ENCODE data around the gene COX7A2L.

Gene COX7A2L

DNA sequence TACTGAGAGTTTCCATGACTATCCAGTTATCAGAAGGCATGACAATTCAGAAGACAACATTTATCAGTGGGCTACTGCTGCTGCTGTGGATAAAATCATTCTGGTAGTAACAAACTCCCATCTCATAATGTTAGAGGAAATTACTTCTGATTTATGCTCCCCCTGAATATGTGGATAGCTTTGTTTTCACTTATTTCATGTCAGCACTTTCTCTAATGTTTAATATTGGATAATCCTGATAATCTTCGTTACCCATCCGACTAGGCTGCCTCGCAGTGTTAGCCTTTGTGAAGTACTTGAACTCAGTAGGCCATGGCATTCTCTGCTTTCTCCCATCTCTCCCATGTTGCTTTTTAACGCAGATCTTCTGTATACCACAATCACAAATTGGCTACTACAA lies 28.4 kb downstream of the COX7A2L start:
- no CpG with 5 or more reads among the region's 4 CpGs for WGBS (ENCODE audit: extremely low coverage, insufficient coverage, low lambda C conversion rate)
- Histone ChIP-seq H4K8ac (ENCODE audit: low read depth, low read length) (no peak overlapping the region), H3K18ac (ENCODE audit: low read length) (no peak overlapping the region), H3K36me3 (ENCODE audit: control insufficient read depth, insufficient read depth, low read length) (peaks cover 19% of the 10 kb centered on the region), H2BK15ac (replicated peaks; ENCODE audit: low read depth) (no peak overlapping the region), H3K79me2 (ENCODE audit: control insufficient read depth, insufficient read depth, low read length) (no peaks in the 10 kb centered on the region), H3K4me3 (ENCODE audit: low read length) (no peak overlapping the region), H3K56ac (ENCODE audit: low read length) (no peak overlapping the region), H3K9ac (ENCODE audit: low read length) (no peak overlapping the region), H2BK120ac (ENCODE audit: low read depth, low read length) (no peak overlapping the region), H3K4ac (ENCODE audit: low read depth, low read length) (no peak overlapping the region), H3K4me2 (ENCODE audit: low read length) (no peak overlapping the region), H2AK5ac (ENCODE audit: low read length) (no peak overlapping the region), H3K27me3 (ENCODE audit: insufficient read depth, low read length, poor library complexity) (no peaks in the 10 kb centered on the region), H3K4me1 (ENCODE audit: control insufficient read depth, low read depth, low read length) (no peaks in the 10 kb centered on the region), H4K5ac (ENCODE audit: low read length) (no peak overlapping the region), H3K79me1 (ENCODE audit: low read length) (peaks cover 4% of the 10 kb centered on the region), H3K23ac (ENCODE audit: low read length) (no peak overlapping the region), H2BK5ac (ENCODE audit: low read length) (no peak overlapping the region), H3K27ac (ENCODE audit: low read depth, low read length) (no peak overlapping the region)
- DNase-seq, result no peak

DNA sequence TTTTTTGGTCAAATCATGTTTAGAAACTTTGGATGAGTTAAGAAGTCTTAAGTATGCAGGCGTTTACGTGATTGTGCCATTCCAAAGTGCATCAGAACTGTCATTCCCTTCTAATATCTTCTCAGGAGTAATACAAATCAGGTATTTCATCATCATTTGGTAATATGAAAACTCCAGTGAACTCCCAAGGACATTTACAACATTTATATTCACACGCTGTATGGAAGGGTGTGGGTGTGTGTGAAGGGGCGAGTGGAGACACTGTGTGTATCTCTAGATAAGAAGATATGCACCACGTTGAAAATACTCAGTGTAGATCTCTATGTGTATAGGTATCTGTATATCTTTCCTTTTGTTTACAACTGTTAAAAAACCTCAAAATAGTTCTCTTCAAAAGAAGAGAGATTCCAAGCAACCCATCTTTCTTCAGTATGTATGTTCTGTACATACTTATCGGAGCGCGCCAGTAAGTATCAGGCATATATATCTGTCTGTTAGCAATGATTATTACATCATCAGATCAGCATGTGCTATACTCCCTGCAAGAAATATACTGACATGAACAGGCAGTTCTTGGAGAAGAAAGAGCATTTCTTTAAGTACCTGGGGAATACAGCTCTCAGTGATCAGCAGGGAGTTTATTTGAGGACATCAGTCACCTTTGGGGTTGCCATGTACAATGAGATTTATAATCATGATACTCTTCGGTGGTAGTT lies 29.3 kb downstream of the COX7A2L start:
- H2BK15ac ChIP-seq (replicated peaks; ENCODE audit: low read depth), result no peak overlapping the region
- WGBS (ENCODE audit: extremely low coverage, insufficient coverage, low lambda C conversion rate), result no CpG with 5 or more reads among the region's 9 CpGs

DNA sequence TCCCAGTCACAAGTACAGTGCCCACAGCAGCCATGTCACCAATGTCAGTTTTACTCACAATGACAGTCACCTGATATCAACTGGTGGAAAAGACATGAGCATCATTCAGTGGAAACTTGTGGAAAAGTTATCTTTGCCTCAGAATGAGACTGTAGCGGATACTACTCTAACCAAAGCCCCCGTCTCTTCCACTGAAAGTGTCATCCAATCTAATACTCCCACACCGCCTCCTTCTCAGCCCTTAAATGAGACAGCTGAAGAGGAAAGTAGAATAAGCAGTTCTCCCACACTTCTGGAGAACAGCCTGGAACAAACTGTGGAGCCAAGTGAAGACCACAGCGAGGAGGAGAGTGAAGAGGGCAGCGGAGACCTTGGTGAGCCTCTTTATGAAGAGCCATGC lies 31.3 kb downstream of the COX7A2L start:
- no peak overlapping the region for H2BK5ac ChIP-seq (ENCODE audit: low read length)
- H3K4me3 ChIP-seq (ENCODE audit: low read length), result no peak overlapping the region
- H3K9ac ChIP-seq (ENCODE audit: low read length), result no peak overlapping the region
- H3K27me3 ChIP-seq (ENCODE audit: insufficient read depth, low read length, poor library complexity), result no peaks in the 10 kb centered on the region
- H3K79me2 ChIP-seq (ENCODE audit: control insufficient read depth, insufficient read depth, low read length), result no peaks in the 10 kb centered on the region
- H3K4ac ChIP-seq (ENCODE audit: low read depth, low read length), result no peak overlapping the region
- H3K4me1 ChIP-seq (ENCODE audit: control insufficient read depth, low read depth, low read length), result no peaks in the 10 kb centered on the region
- H4K5ac ChIP-seq (ENCODE audit: low read length), result no peak overlapping the region
- H2BK120ac ChIP-seq (ENCODE audit: low read depth, low read length), result no peak overlapping the region
- no peak overlapping the region for H3K23ac ChIP-seq (ENCODE audit: low read length)
- H3K36me3 ChIP-seq (ENCODE audit: control insufficient read depth, insufficient read depth, low read length), result peaks cover 16% of the 10 kb centered on the region
- H2AK5ac ChIP-seq (ENCODE audit: low read length), result no peak overlapping the region
- no peak overlapping the region for H3K18ac ChIP-seq (ENCODE audit: low read length)
- H2BK15ac ChIP-seq (replicated peaks; ENCODE audit: low read depth), result no peak overlapping the region
- no peak overlapping the region for H3K4me2 ChIP-seq (ENCODE audit: low read length)
- H3K79me1 ChIP-seq (ENCODE audit: low read length), result no peaks in the 10 kb centered on the region
- no CpG with 5 or more reads among the region's 5 CpGs for WGBS (ENCODE audit: extremely low coverage, insufficient coverage, low lambda C conversion rate)
- no peak overlapping the region for H3K27ac ChIP-seq (ENCODE audit: low read depth, low read length)
- H3K56ac ChIP-seq (ENCODE audit: low read length), result no peak overlapping the region
- H4K8ac ChIP-seq (ENCODE audit: low read depth, low read length), result no peak overlapping the region
- DNase-seq, result no peak

More for the DNA sequence above, 29.3 kb downstream of the COX7A2L start:
- no peak overlapping the region for H3K27ac ChIP-seq (ENCODE audit: low read depth, low read length)
- H3K27me3 ChIP-seq (ENCODE audit: insufficient read depth, low read length, poor library complexity), result no peaks in the 10 kb centered on the region
- no peaks in the 10 kb centered on the region for H3K79me2 ChIP-seq (ENCODE audit: control insufficient read depth, insufficient read depth, low read length)
- no peak overlapping the region for H3K4ac ChIP-seq (ENCODE audit: low read depth, low read length)
- H2BK5ac ChIP-seq (ENCODE audit: low read length), result no peak overlapping the region
- H3K36me3 ChIP-seq (ENCODE audit: control insufficient read depth, insufficient read depth, low read length), result peaks cover 19% of the 10 kb centered on the region
- no peak overlapping the region for H2AK5ac ChIP-seq (ENCODE audit: low read length)
- no peak overlapping the region for H4K8ac ChIP-seq (ENCODE audit: low read depth, low read length)
- no peak overlapping the region for H3K18ac ChIP-seq (ENCODE audit: low read length)
- H3K56ac ChIP-seq (ENCODE audit: low read length), result no peak overlapping the region
- no peak overlapping the region for H2BK120ac ChIP-seq (ENCODE audit: low read depth, low read length)
- no peak overlapping the region for H3K23ac ChIP-seq (ENCODE audit: low read length)
- no peak overlapping the region for H3K4me2 ChIP-seq (ENCODE audit: low read length)
- H3K4me1 ChIP-seq (ENCODE audit: control insufficient read depth, low read depth, low read length), result no peaks in the 10 kb centered on the region
- no peak overlapping the region for H3K4me3 ChIP-seq (ENCODE audit: low read length)
- no peak overlapping the region for H4K5ac ChIP-seq (ENCODE audit: low read length)
- no peak overlapping the region for H3K9ac ChIP-seq (ENCODE audit: low read length)
- peaks cover 2% of the 10 kb centered on the region for H3K79me1 ChIP-seq (ENCODE audit: low read length)
- no peak for DNase-seq

DNA sequence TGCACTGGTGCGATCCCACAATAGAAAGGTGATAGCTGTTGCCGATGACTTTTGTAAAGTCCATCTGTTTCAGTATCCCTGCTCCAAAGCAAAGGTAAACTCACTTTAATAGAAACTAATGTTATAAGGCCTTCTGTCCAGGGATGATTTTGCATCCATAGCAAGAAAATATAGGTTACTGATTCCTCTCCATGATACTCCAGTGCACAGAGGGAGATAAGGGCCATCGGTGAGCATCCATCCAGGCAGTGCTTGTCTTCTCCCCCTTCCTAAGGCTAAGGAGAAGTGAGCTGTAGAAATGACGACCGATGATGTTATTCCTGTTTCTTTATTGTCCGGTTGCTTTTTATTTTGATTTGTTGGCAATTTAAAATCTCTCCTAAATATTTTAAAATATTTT lies 32.1 kb downstream of the COX7A2L start:
- Histone ChIP-seq H2AK5ac (ENCODE audit: low read length) (no peak overlapping the region), H3K27me3 (ENCODE audit: insufficient read depth, low read length, poor library complexity) (no peaks in the 10 kb centered on the region), H3K23ac (ENCODE audit: low read length) (no peak overlapping the region), H3K4me2 (ENCODE audit: low read length) (no peak overlapping the region), H3K9ac (ENCODE audit: low read length) (no peak overlapping the region), H4K5ac (ENCODE audit: low read length) (no peak overlapping the region), H3K36me3 (ENCODE audit: control insufficient read depth, insufficient read depth, low read length) (peaks cover 16% of the 10 kb centered on the region), H3K79me2 (ENCODE audit: control insufficient read depth, insufficient read depth, low read length) (no peaks in the 10 kb centered on the region), H4K8ac (ENCODE audit: low read depth, low read length) (no peak overlapping the region), H3K56ac (ENCODE audit: low read length) (no peak overlapping the region), H3K4me1 (ENCODE audit: control insufficient read depth, low read depth, low read length) (no peaks in the 10 kb centered on the region), H2BK120ac (ENCODE audit: low read depth, low read length) (no peak overlapping the region), H3K18ac (ENCODE audit: low read length) (no peak overlapping the region), H3K79me1 (ENCODE audit: low read length) (no peaks in the 10 kb centered on the region), H2BK15ac (replicated peaks; ENCODE audit: low read depth) (no peak overlapping the region), H2BK5ac (ENCODE audit: low read length) (no peak overlapping the region), H3K4me3 (ENCODE audit: low read length) (no peak overlapping the region), H3K27ac (ENCODE audit: low read depth, low read length) (no peak overlapping the region), H3K4ac (ENCODE audit: low read depth, low read length) (no peak overlapping the region)
- DNase-seq, result no peak
- WGBS (ENCODE audit: extremely low coverage, insufficient coverage, low lambda C conversion rate), result no CpG with 5 or more reads among the region's 6 CpGs

DNA sequence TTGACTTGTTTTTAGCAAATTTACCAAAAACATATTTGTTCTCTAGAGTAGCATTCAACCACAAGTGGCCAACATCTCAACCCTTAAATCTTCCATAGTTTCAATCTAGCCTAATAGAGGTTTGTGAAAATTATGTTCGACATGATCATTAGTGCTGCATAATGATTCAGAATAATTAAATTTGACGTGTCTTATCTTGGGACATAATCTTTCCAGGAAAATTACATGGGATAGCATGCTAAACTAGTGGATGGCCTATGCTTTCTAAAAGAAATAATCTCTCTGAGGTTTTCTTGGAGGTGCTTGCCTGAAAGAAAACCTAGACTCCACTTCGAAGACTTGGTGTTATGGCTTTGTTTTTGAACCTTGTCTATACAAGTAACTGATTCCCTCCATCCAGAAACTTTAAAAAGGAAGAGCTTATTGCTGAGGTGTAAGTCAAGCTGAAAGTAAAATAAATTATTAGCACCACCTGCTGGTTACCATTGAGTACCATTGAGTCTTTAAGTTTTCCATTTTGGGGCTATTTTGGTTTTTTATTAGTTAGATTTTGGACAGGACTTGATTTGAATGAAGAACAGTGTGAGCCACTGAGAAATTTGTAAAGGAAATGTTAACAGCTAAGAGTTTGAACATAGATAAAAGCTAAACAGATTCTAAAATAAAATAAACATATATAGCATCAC lies 32.7 kb downstream of the COX7A2L start:
- H2BK15ac ChIP-seq (replicated peaks; ENCODE audit: low read depth), result no peak overlapping the region
- H3K56ac ChIP-seq (ENCODE audit: low read length), result no peak overlapping the region
- no peak overlapping the region for H3K23ac ChIP-seq (ENCODE audit: low read length)
- H4K5ac ChIP-seq (ENCODE audit: low read length), result no peak overlapping the region
- DNase-seq, result no peak
- H3K79me1 ChIP-seq (ENCODE audit: low read length), result no peaks in the 10 kb centered on the region
- H3K18ac ChIP-seq (ENCODE audit: low read length), result no peak overlapping the region
- no peak overlapping the region for H3K4me3 ChIP-seq (ENCODE audit: low read length)
- no peak overlapping the region for H3K4me2 ChIP-seq (ENCODE audit: low read length)
- H2AK5ac ChIP-seq (ENCODE audit: low read length), result no peak overlapping the region
- no peaks in the 10 kb centered on the region for H3K27me3 ChIP-seq (ENCODE audit: insufficient read depth, low read length, poor library complexity)
- no peak overlapping the region for H3K4ac ChIP-seq (ENCODE audit: low read depth, low read length)
- no peak overlapping the region for H2BK5ac ChIP-seq (ENCODE audit: low read length)
- no CpG with 5 or more reads among the region's 3 CpGs for WGBS (ENCODE audit: extremely low coverage, insufficient coverage, low lambda C conversion rate)
- H3K36me3 ChIP-seq (ENCODE audit: control insufficient read depth, insufficient read depth, low read length), result peaks cover 13% of the 10 kb centered on the region
- H2BK120ac ChIP-seq (ENCODE audit: low read depth, low read length), result no peak overlapping the region
- no peaks in the 10 kb centered on the region for H3K4me1 ChIP-seq (ENCODE audit: control insufficient read depth, low read depth, low read length)
- no peak overlapping the region for H3K27ac ChIP-seq (ENCODE audit: low read depth, low read length)
- H3K79me2 ChIP-seq (ENCODE audit: control insufficient read depth, insufficient read depth, low read length), result no peaks in the 10 kb centered on the region
- H3K9ac ChIP-seq (ENCODE audit: low read length), result no peak overlapping the region
- H4K8ac ChIP-seq (ENCODE audit: low read depth, low read length), result no peak overlapping the region
